Peyer's patch (tissue), 4 donors: Measurements from ENCODE around the gene MTARC1. TPM values are rescaled to one million over a fixed set of nuclear protein-coding genes. Genes with fewer than 3 reads are reported as not detected.

ENCODE experiments used
- DNase-seq, 3 donors: peaks; one replicate each; pipeline ENCODE4 v3.0.0-alpha.2; 2017 to 2019
- H3K27ac ChIP-seq, 4 donors: fragments of 200-600 bp; sonication (generic); one replicate each; pipeline ENCODE4 v1.5.1; 2016 to 2019
- H3K27me3 ChIP-seq, 2 donors: fragments of 200-600 bp; sonication (generic); one replicate each; pipeline ENCODE4 v1.5.1; 2019
- H3K36me3 ChIP-seq, 3 donors: fragments of 200-600 bp; sonication (generic); one replicate each; pipeline ENCODE4 v1.5.1; 2016 to 2019
- H3K4me1 ChIP-seq, 4 donors: fragments of 200-600 bp; sonication (generic); one replicate each; pipeline ENCODE4 v1.5.1; 2016 to 2019
- H3K4me3 ChIP-seq, 4 donors: fragments of 200-600 bp; sonication (generic); 1 replicate in 3 of 4; 2 replicates in 1 of 4; pipeline ENCODE4 v1.5.1; 2016 to 2019; ENCODE audit warnings: mild to moderate bottlenecking in 1 of 4
- H3K9me3 ChIP-seq, 4 donors: fragments of 200-600 bp; sonication (generic); one replicate each; pipeline ENCODE4 v1.5.1; 2016 to 2019; ENCODE audit warnings: mild to moderate bottlenecking in 1 of 4
- CTCF ChIP-seq, 6 experiments: fragments of 450-650 bp in 4 of 6; fragments of 200-600 bp in 2 of 6; sonication (generic) in 1 of 6; IDR thresholded peaks; one replicate each; pipeline ENCODE4 v1.5.1; 2017 to 2019; ENCODE audit warnings: antibody characterized with exemption in 6 of 6, mild to moderate bottlenecking in 3 of 6, moderate library complexity in 1 of 6
- POLR2A ChIP-seq, 2 donors: fragments of 450-650 bp; IDR thresholded peaks; one replicate each; pipeline ENCODE4 v1.5.1; 2017; ENCODE audit warnings: antibody characterized with exemption in 2 of 2, mild to moderate bottlenecking in 2 of 2, moderate library complexity in 2 of 2
- total RNA-seq, 4 donors: library from RNA; depleted of rRNA; stranded (reverse); fragments of >200 nt; gene quantifications; one replicate each; pipeline ENCODE4 v1.1.0, GENCODE V29; 2016

MTARC1 gene
- total RNA-seq, 4 donors from 2014 or later = 3.3 to 7.8 (median 5.8) TPM

GRCh38 chr1:220761688-220762427, 24.9 kb upstream of the MTARC1 start:
- DNase-seq = peak in 1 of 3 donors; percentile 68
- no peaks in the 10 kb centered on the region for H3K9me3 ChIP-seq
- peaks cover 0 to 28% (median 0%) of the 10 kb centered on the region in 3 donors for H3K36me3 ChIP-seq
- H3K4me3 ChIP-seq = no peak overlapping the region
- peak overlapping the region in 2 of 4 donors; percentile 5 to 60 for H3K27ac ChIP-seq
- H3K4me1 ChIP-seq = peaks cover 0 to 20% (median 2%) of the 10 kb centered on the region in 4 donors
- no peaks in the 10 kb centered on the region for H3K27me3 ChIP-seq
- no peak for TF ChIP-seq CTCF (IDR thresholded peaks at IDR 0.05)
- TF ChIP-seq POLR2A (IDR thresholded peaks at IDR 0.05) = no peak

GRCh38 chr1:220764757-220765156, 22.0 kb upstream of the MTARC1 start:
- no peaks in the 10 kb centered on the region for H3K27me3 ChIP-seq
- H3K27ac ChIP-seq = peak overlapping the region in 1 of 4 donors; percentile 28
- no peaks in the 10 kb centered on the region for H3K9me3 ChIP-seq
- peaks cover 0 to 38% (median 2%) of the 10 kb centered on the region in 4 donors for H3K4me1 ChIP-seq
- H3K36me3 ChIP-seq = peaks cover 0 to 31% (median 0%) of the 10 kb centered on the region in 3 donors
- no peak for DNase-seq
- TF ChIP-seq CTCF (IDR thresholded peaks at IDR 0.05) (no peak), POLR2A (IDR thresholded peaks at IDR 0.05) (no peak)
- no peak overlapping the region for H3K4me3 ChIP-seq

GRCh38 chr1:220767312-220768125, 19.2 kb upstream of the MTARC1 start:
- DNase-seq = no peak
- Histone ChIP-seq H3K27ac (peak overlapping the region; percentile 10 to 75 (median 40)), H3K36me3 (peaks cover 0 to 49% (median 0%) of the 10 kb centered on the region in 3 donors), H3K4me3 (peak overlapping the region in 1 of 4 donors; percentile 12), H3K9me3 (no peaks in the 10 kb centered on the region), H3K27me3 (no peaks in the 10 kb centered on the region), H3K4me1 (peaks cover 0 to 29% (median 0%) of the 10 kb centered on the region in 4 donors)
- no peak for TF ChIP-seq POLR2A (IDR thresholded peaks at IDR 0.05)
- TF ChIP-seq CTCF (IDR thresholded peaks at IDR 0.05) = no peak

GRCh38 chr1:220768126-220768601, 18.5 kb upstream of the MTARC1 start:
- no peaks in the 10 kb centered on the region for H3K9me3 ChIP-seq
- no peaks in the 10 kb centered on the region for H3K27me3 ChIP-seq
- no peak for DNase-seq
- peaks cover 0 to 47% (median 0%) of the 10 kb centered on the region in 3 donors for H3K36me3 ChIP-seq
- peak overlapping the region in 1 of 4 donors; percentile 12 for H3K4me3 ChIP-seq
- peak overlapping the region; percentile 10 to 75 (median 40) for H3K27ac ChIP-seq
- TF ChIP-seq POLR2A (IDR thresholded peaks at IDR 0.05) = no peak
- TF ChIP-seq CTCF (IDR thresholded peaks at IDR 0.05) = peak in 3 of 6 experiments; percentile 2 to 29 (median 18)
- H3K4me1 ChIP-seq = peaks cover 0 to 29% (median 0%) of the 10 kb centered on the region in 4 donors

GRCh38 chr1:220769205-220769604, 17.5 kb upstream of the MTARC1 start:
- DNase-seq = no peak
- Histone ChIP-seq H3K27me3 (no peaks in the 10 kb centered on the region), H3K4me1 (peaks cover 0 to 29% (median 0%) of the 10 kb centered on the region in 4 donors), H3K9me3 (no peaks in the 10 kb centered on the region), H3K36me3 (peaks cover 0 to 43% (median 0%) of the 10 kb centered on the region in 3 donors), H3K4me3 (no peak overlapping the region), H3K27ac (no peak overlapping the region)
- no peak for TF ChIP-seq POLR2A (IDR thresholded peaks at IDR 0.05)
- no peak for TF ChIP-seq CTCF (IDR thresholded peaks at IDR 0.05)
